Measurements from ENCODE around the gene TNFAIP2.

The TNFAIP2 gene

GRCh38 chr14:103093856-103094405 is 29.3 kb upstream of the TNFAIP2 start:
- no peak for DNase-seq (ENCODE audit: low spot score)

DNA sequence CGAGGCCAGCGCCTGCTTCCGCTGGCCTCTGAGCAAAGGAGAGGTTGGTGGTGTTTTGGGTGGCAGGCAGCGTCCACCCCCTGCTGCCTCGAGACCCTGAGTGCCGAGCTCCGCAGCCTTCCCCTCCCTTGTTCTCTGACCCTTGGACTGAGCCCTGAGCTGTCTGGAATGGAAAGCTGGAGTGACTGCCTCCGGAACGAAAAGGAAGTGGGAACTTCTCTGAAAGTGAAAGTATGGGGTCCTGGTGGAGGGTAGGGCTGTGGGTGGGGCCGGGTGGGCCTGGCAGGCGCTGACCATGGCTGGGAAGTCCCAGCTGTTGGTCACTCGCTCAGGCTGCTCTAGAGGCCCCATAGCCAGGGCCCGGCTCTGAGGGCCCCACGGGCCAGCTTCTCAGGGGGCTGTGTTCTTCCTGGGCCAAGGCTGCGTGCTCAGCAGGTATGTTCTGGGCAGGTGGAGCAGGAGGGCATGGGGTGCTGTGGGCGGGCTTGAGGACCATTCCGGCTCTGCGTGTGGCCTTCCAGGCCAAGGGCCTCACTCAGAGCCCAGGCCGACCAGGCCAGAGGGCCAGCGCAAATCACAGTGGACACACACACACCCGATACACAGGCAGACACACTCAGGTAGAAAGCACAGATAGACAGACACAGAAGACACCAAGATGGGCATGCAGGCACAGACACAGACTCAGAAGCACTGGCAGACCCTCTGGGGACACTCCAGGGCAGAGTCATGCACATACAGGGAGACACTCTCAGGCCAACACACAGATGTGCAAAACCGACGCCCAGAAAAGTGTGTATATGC is 28.7 kb upstream of the TNFAIP2 start, which contains the start of gene EXOC3L4:
Gene EXOC3L4, plus strand, starts transcription at position 320 of the 804 bp plus-strand sequence. CDS start 5,495 bp downstream, outside the sequence.
- no peak for DNase-seq (ENCODE audit: low spot score)

DNA sequence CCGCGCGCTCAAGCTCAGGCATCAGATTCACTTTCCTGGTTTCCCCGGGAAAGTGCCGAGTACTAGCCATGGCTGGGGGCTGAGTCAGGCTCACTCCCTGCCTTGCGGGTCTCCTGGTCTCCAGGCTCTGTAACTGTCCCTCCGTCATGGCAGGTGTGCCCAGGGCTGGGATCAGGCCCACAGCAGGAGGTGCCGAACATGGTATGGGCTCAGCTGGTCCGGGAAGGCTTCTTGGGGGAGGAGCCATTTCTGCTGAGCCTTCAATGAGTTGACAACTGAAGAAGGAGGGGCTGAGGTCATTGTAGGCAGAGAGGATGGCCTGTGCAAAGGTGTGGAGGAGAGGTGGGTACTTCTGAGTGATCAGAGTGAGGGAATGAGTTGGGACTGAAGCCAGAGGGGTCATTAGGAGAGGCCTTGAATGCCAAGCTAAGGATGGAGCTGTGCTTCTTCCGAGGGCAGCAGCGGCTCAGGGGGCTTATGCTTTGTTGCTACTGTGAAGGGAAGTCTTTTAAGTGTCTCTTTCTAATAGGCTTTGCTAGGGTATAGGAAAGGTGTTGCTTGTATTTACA is 28.0 kb upstream of the TNFAIP2 start:
- DNase-seq (ENCODE audit: low spot score), result no peak

- DNase-seq (ENCODE audit: low spot score), result no peak
These were observed 26.9 kb upstream of the TNFAIP2 start for GRCh38 chr14:103096387-103096786.

DNA sequence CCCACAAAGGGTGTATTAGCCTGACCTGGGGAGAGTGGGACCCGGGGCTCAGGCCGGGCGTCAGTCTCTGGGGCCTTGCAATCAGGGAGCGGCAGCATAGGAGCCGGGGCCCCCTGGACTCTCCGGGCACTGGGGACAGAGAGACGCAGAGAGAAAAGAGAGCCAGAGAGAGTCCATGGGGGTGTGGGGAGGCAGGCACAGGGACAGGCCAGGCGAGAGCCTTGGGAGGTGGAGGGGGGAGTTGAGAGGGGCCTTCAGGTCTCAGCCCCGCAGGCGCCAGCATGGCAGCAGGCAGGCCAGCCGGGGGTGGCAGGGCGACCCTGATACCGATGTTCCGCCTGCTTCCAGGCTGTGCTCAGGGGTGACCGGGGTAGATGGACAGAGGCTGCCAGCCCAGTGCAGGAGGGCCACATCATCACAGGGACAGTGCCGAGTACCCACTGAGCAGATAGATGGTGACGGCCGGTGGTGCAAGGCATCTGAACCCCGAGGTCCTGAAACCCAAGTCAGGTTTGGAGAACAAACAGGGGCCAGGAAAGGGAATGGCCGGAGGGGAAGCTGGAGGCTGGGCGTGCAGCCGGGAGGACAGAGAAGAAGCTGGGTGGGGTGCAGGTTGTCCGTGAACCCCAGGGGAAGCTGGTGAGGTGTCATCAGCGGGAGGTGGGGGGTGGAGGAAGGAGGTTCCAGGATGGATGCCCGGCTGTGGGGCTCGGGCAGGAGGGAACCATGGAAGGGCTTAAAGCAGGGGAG is 25.8 kb upstream of the TNFAIP2 start:
- DNase-seq (ENCODE audit: low spot score), result no peak

DNA sequence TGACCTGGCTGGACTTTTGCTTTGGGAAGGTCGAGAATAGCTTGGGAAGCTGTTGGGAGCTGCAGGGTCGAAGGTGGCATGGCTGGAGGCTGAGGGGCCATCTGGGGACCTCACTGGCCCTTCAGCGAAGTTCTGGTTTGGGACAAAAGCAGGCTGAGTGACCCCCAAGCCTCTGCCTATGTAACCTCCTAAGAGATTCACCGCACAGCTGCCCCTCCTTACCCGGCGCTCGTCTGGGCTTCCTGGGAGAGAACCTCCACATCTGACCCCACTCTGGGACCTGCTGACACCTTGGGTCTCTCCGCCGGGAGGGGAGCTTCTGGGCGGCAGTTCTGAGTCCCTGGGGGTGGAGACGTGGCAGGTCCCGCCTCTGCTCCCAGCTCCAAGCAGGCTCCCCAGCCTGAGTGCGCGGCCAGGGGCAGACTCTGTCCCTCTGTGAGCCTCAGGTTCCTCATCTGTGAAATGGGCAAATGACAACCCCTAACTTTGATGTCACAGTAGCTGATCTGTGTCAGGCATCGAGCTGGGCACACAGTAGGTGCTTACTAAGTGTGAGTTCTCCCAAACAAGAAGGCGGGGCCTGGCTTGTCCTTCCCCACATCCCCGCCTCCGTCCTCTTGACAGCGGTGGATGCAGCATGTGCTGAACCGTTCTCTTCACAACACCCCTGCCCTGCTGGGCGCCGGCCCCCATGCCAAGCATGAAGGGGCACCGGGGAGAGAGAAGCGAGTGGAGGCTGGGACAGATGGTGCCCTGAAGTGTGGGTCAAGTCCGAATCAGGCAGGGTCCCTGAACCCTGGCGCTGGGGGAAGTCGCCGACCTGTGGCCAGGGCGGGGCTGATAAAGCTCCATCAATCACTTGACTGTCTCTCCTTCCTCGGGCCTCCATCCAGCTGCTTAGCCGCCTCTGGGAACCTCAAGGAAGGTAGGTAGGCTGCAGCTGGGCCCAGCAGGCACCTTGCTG is 25.0 kb upstream of the TNFAIP2 start:
- no peak for DNase-seq (ENCODE audit: low spot score)

GRCh38 chr14:103099081-103099732 is 24.1 kb upstream of the TNFAIP2 start:
- no peak for DNase-seq (ENCODE audit: low spot score)

GRCh38 chr14:103099733-103100280 is 23.5 kb upstream of the TNFAIP2 start:
- no peak for DNase-seq (ENCODE audit: low spot score)

GRCh38 chr14:103100281-103101121 is 22.8 kb upstream of the TNFAIP2 start:
- DNase-seq (ENCODE audit: low spot score), result no peak

DNA sequence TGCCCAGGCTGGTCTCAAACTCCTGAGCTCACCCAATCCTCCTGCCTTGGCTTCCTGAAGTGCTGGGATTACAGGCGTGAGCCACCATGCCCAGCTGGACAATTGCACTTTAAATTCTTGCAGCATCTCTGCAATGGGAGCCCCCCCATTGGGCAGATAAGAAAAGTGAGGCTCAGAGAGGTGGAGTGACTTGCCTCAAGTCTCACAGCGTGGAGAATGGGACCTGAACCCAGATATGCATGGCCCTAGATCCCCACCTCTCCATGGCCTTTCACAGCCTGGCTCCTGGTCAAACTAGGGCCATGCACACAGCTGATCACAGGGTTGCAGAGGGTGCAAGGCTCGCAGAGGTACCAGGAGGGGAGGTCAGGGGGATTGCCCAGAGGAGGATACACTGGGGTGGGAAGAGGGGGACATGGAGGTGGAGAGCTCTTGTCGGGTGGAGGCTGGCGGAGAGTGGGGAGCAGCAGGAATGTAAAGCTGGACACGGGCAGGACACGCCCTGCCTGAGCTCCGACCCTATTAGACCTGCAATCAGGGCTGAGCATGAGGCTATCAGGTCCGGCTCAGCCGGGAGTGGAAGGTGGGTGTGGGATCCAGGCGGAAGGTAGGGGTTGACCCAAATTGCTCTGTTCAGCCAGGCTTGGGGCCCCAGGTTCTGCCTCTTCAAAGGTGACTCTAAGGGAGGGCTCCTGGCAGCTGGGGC is 21.9 kb upstream of the TNFAIP2 start:
- DNase-seq (ENCODE audit: low spot score), result no peak

DNA sequence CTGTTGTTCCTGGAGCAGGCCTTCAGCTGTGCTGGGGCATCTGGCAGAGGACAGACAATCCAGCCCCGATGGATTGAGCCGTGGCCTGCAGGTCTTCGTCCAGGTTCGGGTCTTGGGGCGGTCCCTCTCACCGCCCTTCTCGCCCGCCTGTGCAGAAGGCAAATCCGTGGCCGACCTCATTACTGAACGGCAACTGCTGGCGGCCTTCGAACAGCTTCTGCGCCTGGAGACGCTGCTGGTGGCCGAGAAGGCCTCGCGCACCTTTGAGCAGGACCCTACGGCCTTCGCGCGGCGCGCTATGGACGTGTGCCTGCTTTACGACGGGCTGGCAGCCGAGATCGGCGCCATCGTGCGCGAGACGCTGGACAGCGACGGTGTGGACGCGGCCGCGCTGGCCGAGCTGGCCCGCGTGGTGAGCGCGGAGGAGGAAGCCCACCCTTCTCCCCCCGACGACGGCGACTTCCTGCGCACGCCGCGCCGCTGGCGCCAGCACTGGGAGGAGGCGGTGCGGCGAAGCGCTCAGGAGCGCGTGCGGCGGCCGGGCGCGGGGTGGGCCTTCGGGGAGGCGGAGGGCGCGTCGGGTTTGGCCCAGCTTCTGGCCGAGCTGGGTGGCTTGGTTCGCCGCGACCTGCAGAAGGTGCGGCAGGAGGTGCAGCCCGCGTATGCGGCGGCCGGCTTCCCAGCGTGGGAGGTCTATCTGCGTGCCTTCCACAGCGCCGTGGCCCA is 21.1 kb upstream of the TNFAIP2 start:
- DNase-seq (ENCODE audit: low spot score), result no peak

- DNase-seq (ENCODE audit: low spot score), result no peak
These were observed 20.5 kb upstream of the TNFAIP2 start for GRCh38 chr14:103102689-103103260.

DNA sequence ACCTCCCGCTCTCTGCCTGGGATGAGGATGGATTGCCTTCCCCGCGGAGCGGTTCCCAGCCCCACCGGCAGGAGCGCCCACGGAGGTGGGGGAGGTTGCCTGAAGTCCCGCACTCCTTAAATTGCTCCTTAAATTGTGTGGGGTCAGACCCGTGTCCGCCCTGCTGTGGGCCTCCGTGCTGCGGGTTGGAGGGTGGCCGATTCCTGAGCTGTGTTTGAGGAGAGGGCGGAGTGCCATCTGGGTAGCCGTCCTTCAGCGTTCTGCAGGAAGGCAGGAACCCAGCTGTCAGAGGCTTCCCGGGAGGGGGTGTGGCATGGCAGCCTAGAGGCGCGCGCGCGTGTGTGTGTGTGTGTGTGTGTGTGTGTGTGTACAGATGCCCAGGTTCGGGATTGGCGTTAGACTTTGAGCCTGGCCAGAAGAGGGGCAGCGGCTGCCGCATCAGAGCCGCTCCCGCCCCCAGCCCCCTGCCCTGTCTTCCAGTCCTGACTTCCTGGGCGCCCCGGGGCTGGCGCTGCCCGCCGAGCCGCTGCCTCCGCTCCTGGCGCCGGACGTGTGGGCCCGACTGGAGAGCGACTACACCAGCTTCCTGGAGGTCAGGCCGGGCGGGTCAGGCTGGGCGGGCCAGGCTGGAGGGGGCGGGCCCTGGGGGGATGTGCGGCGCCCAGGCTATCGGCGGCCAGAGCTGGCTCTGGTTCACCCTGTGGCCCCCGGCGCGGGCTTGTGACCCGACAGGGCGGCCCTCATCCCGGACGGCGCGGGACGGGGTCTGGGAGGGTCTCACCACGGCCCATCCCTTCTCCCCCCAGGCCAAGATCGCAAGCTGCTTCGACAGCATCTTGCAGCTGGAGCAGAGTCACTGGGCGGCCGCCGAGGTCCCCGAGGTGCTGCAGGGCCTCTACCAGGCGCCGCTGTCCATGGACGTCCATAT is 19.5 kb upstream of the TNFAIP2 start:
- no peak for DNase-seq (ENCODE audit: low spot score)

DNA sequence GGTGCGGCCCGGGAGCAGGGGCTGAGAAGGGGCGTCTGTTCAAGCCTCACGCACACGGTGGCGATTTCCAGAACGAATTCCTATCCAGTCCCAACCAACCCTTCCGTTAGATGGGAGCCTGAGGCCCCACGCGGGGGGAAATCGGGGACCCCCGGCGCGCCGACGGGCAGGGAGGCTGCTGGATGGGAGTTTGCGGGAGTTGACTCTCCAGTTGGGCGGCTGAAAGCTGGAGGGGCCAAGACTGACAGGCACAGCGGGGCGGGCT is 18.9 kb upstream of the TNFAIP2 start:
- DNase-seq (ENCODE audit: low spot score), result no peak

DNA sequence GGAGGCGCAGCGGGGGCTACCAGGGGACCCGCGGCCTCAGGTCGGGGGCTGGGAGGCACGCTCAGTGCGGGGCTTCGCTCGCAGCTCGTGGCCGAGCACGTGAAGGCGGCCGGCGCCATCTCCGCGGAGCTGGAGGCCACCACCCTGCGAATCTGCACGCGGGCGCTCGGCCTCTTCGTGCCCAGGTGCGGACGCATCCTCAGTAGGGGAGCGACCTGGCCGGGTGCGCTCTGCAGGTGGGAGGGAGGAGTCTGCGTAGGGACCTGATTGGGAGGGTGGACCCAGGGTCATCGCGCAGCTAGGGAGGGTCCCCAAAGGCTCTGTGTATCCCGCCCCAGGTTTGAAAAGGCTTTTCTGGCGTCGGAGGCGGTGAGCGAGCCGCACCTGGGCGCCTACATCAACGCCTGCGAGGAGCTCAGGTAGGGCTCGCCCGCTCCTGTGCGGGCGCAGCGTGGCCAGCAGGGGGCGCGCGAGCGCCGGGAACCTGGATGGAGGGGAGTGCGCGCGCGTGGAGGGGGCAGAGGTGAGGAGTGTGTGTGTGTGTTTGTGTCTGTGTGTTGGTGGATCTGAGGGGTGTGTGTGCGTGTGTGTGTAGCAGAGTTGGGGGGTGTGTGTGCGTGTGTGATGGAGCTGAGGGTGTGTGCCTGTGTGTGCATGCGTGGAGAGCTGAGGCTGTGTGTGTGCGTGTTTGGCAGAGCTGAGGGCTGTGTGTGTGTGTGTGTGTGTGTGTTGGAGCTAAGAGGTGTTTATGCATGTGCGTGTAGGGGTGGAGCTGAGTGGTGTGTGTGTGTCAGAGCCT is 18.4 kb upstream of the TNFAIP2 start:
- no peak for DNase-seq (ENCODE audit: low spot score)

GRCh38 chr14:103105580-103106150 is 17.6 kb upstream of the TNFAIP2 start:
- DNase-seq (ENCODE audit: low spot score), result no peak

All from putamen (tissue), 1 donor.